ENCODE data around the gene AIG1.

DNA sequence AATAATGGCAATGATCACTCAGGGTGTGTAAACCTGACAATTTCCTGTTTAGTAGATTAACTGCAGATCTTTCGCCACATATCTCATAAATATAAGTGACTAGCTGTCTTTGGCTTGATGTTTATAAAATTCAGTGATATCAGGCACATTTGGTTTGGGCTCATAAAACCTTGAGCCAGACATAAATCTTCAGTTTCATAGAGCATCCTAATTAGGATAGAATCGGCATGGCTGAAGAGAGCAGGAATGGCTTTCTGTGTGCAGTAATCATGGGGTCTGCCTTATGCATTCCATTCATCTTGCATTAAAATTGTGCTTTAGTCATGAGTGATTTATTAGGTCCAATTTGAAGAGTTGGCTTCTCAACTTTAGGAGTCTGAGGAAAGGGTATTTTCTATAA, 27.2 kb downstream of the AIG1 start:
- TF ChIP-seq, protein P1, sequence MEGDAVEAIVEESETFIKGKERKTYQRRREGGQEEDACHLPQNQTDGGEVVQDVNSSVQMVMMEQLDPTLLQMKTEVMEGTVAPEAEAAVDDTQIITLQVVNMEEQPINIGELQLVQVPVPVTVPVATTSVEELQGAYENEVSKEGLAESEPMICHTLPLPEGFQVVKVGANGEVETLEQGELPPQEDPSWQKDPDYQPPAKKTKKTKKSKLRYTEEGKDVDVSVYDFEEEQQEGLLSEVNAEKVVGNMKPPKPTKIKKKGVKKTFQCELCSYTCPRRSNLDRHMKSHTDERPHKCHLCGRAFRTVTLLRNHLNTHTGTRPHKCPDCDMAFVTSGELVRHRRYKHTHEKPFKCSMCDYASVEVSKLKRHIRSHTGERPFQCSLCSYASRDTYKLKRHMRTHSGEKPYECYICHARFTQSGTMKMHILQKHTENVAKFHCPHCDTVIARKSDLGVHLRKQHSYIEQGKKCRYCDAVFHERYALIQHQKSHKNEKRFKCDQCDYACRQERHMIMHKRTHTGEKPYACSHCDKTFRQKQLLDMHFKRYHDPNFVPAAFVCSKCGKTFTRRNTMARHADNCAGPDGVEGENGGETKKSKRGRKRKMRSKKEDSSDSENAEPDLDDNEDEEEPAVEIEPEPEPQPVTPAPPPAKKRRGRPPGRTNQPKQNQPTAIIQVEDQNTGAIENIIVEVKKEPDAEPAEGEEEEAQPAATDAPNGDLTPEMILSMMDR (IDR thresholded peaks at IDR 0.05; ENCODE audit: poor library complexity, severe bottlenecking) = no peak
- TF ChIP-seq EZH2 (IDR thresholded peaks at IDR 0.05; ENCODE audit: borderline replicate concordance, insufficient read depth, low read length, poor library complexity, severe bottlenecking) = no peak
